GM12892 (cell line): ENCODE measurements around the gene PDE6B.

Experiments used
- POLR2A ChIP-seq: IDR thresholded peaks from 2 replicates; pipeline ENCODE4 v1.6.1; 2011; ENCODE audit warnings: low read depth, low read length, control low read depth
- POLR2AphosphoS5 ChIP-seq: IDR thresholded peaks from 2 replicates; pipeline ENCODE4 v1.6.1; 2011; ENCODE audit warnings: low read depth, low read length, control low read depth
- TAF1 ChIP-seq: IDR thresholded peaks from 2 replicates; pipeline ENCODE4 v1.6.1; 2011; ENCODE audit warnings: low read depth, mild to moderate bottlenecking, control low read depth, low read length, borderline replicate concordance

DNA sequence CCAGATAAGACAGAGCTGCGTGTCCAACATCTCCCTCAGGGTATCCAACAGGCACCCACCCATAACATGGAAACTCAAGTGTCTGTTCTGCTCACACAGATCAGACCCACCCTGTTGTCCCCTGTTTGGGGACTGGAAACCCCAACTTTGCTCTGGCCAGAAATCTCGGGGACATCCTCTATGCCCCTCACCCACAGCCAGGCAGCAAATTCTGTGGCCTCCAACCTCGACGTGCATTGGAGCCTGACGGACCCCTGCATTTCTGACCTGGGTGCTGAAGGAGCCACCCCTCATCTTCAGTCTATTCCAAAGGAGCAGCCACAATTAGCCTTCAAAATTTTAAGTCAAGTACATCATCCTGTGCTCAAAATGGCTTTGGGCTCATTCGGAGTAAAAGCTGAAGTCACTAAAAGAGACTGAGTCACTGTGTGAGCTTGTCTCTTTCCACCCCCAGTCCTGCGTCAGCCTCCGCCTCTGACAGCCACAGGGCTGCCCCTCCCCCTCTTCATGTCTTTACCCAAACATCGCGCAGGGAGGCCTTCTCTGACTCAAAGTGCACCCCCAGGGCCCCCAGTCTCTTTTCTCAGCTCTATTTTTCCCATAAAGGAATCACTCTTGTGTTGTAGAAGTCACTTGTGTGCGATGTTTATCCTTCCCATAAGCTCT is 24.4 kb upstream of the PDE6B start:
- no peak for TF ChIP-seq POLR2A
- no peak for TF ChIP-seq POLR2AphosphoS5
- TF ChIP-seq TAF1: no peak
